ENCODE measurements around the gene PALLD.
A peak's percentile ranks its signal among the peaks of the same experiment; 100 is the strongest.
"Not testable (repeated sequence)": the region's sequence is repeated elsewhere in the genome, so short reads cannot be mapped to it uniquely, and the experiment has no call there.

PALLD gene

GRCh38 chr4:168923526-168924194 is 426.8 kb downstream of the PALLD start:
- peak; percentile 76 for DNase-seq

GRCh38 chr4:168924667-168925066 is 427.8 kb downstream of the PALLD start:
- DNase-seq: no peak

GRCh38 chr4:168925789-168926490 is 429.1 kb downstream of the PALLD start:
- no peak for DNase-seq

GRCh38 chr4:168928346-168928745 is 431.5 kb downstream of the PALLD start:
- no peak for DNase-seq

- DNase-seq: no peak
These were observed 432.0 kb downstream of the PALLD start for GRCh38 chr4:168928875-168929274.

- no peak for DNase-seq
These were observed 433.8 kb downstream of the PALLD start for GRCh38 chr4:168930413-168931196.

DNA sequence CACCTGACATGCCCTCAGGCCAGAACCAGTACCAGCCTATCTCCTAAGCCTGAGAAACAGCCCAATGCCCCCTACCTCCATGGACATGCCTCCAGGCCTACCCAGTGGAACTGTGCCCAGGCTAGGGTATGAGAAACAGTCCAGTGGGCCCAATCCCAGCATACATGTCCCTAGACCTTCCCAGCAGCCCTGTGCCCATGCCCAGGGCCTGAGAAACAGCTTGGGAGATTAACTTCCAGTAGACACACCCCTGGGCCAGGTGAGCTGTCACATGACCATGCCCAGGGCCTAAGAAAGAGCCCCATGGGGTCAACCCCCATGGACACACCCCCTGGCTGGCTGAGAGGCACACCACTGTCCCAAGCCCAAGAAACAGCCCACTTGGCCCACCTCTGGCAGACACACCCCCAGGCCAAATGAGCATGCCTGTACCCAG is 434.4 kb downstream of the PALLD start:
- DNase-seq: no peak

- DNase-seq: no peak
These were observed 435.3 kb downstream of the PALLD start for GRCh38 chr4:168932138-168932537.

DNA sequence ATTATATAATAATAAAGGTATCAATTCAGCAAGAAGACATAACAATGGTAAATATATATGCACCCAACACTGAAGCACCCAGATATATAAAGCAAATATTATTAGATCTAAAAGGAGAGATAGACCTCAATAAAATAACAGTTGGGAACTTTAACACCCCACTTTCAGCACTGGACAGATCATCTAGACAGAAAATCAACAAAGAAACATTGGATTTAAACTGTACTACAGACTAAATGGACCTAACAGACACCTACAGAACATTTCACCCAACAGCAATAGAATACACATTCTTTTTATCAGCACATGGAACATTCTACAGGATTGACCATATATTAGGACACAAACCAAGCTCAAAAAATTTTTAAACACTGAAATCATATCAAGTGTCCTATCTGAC is 436.6 kb downstream of the PALLD start:
- DNase-seq: no peak

DNA sequence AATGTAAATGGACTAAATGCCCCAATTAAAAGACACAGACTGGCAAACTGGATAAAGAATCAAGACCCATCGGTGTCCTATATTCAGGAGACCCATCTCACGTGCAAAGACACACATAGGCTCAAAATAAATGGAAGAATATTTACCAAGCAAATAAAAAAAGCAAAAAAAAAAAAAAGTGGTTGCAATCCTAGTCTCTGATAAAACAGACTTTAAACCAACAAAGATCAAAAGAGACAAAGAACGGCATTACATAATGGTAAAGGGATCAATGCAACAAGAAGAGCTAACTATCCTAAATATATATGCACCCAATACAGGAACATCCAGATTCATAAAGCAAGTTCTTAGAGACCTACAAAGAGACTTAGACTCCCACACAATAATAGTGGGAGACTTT is 440.6 kb downstream of the PALLD start:
- DNase-seq: not testable (repeated sequence)

DNA sequence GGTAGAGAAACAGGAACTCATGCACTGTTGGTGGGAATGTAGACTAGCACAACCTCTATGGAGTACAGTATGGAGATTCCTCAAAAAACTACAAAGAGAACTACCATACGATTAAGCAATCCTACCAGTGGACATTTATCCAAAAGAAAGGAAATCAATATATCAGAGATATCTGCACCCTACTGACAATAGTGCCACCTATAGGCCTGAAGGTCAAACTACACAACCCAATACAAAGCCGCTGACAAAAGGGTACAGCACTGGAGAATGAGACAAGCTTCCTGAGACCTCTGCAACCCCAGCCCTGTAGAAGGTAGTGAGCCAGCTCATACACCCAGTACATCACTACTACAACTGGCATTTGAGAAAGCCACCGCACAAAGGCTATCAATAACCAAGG is 446.1 kb downstream of the PALLD start:
- no peak for DNase-seq

- DNase-seq: no peak
These were observed 448.4 kb downstream of the PALLD start for GRCh38 chr4:168945291-168945690.

GRCh38 chr4:168952821-168953246 is 456.0 kb downstream of the PALLD start:
- not testable (repeated sequence) for DNase-seq

GRCh38 chr4:168955674-168956073 is 458.8 kb downstream of the PALLD start:
- DNase-seq: no peak

DNA sequence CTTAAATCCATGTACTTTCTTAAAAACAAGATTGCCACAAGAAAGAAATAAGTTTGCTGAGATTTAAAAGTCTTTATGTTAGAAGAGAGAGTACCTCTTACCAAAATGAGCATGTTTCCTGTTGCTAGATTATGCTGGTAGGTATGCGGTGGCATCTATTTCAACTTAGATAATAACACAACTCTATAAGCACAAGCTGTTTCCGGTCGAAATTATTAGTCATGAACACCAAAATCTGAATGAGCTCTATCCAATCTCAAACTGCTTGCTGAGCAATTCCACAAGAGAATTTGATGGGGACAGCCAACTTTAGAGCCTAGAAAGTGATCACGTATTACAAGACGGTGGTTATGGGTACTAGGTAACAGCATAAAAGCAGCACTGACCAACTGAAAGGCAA is 463.9 kb downstream of the PALLD start:
- no peak for DNase-seq

DNA sequence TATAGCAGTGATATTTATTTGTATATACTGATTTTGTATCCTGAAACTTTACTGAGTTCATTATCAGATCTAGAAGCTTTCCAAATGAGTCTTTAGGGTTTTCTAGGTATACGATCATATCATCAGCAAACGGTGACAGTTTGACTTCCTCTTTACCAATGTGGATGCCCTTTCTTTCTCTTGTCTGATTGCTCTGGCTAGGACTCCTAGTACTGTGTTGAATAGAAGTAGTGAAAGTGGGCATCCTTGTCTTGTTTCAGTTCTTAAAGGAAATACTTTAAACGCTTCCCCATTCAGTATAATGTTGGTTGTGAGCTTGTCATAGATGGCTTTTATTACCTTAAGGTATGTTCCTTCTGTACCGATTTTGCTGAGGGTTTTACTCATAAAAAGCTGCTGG is 475.7 kb downstream of the PALLD start:
- no peak for DNase-seq

Measured in fibroblast of skin of abdomen (primary cell).